IPS-11a (cell line): ENCODE measurements around the gene NLRX1.
"Not testable (repeated sequence)": the region's sequence is repeated elsewhere in the genome, so short reads cannot be mapped to it uniquely, and the experiment has no call there.

Experiments
- H3K4me3 ChIP-seq: one replicate; pipeline ENCODE4 v1.5.1; 2013; ENCODE audit warnings: low read depth, low read length, control low read depth

NLRX1 gene

GRCh38 chr11:119205574-119206510 is 37.3 kb downstream of the NLRX1 start, which contains the start of gene CBL:
TSS of gene CBL (plus strand) at chr11:119206339. CDS start at chr11:119206418, 79 bp downstream.
- peak within 1 kb of the TSS; percentile 90 for H3K4me3 ChIP-seq

DNA sequence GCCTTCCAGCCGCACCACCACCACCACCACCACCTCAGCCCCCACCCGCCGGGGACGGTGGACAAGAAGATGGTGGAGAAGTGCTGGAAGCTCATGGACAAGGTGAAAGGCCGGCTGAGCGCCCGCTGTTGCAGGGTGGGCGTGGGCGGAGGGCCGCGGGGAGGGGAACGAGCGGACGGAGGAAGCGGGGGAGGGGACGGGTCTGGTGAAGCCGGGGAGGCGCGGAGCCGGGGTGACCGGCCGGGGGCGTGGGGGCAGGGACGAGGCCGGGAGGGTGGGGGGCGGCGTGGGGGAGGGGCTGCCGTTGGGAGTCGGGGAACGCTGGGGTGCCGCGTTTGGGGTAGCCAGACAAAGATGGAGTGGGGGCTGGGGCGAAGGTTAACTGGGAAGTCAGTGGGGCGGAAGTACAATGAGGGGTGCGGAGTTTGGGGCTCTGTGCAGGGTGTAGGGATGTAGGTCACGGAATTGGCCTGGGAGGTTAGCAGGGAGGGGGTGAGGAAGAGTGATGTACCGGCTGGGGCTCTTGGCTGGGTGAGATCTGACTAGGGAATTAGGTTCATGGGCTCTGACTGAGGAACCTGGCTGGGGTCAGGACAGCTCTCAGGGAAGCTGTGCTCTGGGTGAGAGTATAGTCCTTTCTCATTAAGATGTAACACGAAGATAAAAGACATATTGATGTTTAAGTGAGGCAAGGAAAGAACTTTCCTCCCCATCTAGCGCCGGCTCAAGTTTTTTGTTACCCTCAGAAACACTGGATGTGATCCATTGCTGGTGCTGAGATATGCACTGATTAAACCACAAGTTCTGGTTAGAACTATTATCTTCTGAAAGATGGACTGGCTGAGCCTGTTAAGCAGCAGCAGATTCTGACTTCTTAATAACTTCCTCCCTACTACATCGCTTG is 38.2 kb downstream of the NLRX1 start:
- H3K4me3 ChIP-seq, result peak overlapping the region; percentile 90

DNA sequence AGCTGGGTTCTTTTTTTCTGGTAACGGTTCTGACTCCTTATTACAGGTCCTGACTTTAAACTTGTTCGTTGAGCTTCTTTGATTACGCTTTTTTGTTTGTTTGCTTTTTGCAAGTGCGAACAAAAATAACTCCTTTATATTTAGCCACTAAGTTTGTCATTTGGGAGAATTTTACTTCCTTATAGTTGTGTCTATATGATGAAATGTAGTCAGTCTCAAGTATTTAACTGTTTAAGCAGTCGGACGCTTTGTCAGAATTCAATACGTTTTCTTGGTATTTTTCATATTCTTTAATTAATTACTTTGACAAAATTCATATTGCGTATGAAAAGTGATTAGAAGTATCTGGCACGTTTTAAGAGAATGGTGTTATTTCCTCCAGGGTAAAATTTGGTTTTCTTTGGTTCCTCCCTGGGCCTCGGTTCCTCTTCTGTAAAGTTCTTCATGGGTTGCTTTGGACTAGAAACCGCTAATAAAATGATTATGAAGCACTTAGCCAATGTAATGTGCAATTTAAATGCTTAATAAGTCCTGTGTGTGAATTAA is 39.0 kb downstream of the NLRX1 start:
- H3K4me3 ChIP-seq, result peak overlapping the region; percentile 90

DNA sequence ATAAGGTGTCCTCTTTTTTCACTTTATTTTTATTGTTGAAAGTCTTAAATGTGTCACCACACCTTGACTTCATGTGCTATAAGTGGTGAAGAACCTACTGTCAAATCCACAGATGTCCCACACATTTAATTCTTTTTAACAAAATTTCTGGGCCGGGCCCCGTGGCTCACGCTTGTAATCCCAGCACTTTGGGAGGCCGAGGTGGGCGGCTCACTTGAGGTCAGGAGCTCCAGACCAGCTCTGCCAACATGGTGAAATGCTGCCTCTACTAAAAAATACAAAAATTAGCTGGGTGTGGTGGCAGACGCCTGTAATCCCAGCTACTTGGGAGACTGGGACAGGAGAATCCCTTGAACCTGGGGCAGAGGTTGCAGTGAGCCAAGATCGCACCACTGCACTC is 40.7 kb downstream of the NLRX1 start:
- H3K4me3 ChIP-seq, result no peak overlapping the region

DNA sequence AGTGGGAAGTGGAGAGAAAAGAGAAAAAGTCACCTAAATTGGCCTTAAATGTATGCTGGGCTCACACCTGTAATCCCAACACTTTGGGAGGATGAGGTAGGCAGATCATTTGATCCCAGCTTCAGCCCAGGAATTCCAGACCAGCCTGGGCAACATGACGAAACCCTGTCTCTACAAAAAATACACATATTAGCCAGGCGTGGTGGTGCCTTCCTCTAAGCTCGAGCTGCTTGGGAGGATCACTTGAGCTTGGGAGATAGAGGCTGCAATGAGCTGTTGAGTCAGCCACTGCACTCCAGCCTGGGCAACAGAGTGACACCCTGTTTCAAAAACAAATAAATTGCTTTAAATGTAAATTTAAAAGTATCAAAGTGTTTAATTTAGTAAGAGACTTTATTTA is 41.5 kb downstream of the NLRX1 start:
- H3K4me3 ChIP-seq, result no peak overlapping the region

GRCh38 chr11:119218141-119218878 is 49.8 kb downstream of the NLRX1 start:
- H3K4me3 ChIP-seq, result no peak overlapping the region

GRCh38 chr11:119222308-119222707 is 53.8 kb downstream of the NLRX1 start:
- no peak overlapping the region for H3K4me3 ChIP-seq

DNA sequence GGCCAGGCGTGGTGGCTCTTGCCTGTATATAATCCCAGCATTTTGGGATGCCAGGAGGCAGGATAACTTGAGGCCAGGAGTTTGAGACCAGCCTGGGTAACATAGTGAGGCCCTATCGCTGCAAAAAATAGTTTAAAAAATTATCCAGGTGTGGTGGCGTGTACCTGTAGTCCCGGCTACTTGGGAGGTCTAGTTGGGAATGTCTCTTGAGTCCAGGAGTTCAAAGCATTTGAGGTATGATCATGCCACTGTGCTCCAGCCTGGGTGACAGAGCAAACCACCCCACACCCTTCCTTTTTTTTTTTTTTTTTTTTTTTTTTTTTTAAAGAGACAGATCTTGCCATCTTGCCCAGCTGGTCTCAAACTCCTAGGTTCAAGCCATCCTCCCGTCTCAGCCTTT is 54.4 kb downstream of the NLRX1 start:
- H3K4me3 ChIP-seq, result no peak overlapping the region

DNA sequence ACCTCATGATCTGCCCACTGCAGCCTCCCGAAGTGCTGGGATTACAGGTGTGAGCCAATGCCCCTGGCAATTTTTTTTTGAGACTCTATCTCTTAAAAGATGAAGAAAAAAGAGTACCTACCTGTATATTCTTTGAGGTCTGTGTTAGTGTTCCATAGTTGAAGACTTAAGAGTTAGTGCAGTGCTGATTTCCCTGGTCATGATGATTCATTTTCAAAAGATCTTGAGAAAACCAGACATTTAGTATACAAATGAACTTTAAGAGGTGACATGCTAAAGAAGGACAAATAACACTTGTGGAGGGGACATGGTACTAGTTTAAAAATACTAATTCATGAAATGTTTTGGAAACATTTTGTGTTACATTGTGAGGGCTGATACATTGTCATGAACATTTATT is 55.3 kb downstream of the NLRX1 start:
- H3K4me3 ChIP-seq, result no peak overlapping the region

- not testable (repeated sequence) for H3K4me3 ChIP-seq
Measured at GRCh38 chr11:119228535-119229287, 60.2 kb downstream of the NLRX1 start.

DNA sequence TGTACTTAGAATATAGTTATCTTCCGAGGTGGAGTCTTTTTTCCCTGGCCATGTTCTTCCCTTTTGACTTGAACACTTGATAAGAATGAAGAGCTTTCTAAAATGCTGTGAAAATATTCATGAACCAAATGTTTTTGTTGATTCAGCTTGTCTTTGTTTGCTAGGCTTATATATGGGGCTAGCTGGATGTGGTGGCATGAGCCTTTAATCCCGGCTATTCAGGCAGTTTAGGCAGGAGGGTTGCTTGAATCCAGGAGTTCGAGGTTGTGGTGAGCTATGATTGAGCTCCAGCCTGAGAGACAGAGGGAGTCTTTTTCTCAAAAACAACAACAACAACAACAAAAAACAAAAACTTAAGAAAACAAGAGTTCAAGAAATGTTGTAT is 60.8 kb downstream of the NLRX1 start:
- no peak overlapping the region for H3K4me3 ChIP-seq

DNA sequence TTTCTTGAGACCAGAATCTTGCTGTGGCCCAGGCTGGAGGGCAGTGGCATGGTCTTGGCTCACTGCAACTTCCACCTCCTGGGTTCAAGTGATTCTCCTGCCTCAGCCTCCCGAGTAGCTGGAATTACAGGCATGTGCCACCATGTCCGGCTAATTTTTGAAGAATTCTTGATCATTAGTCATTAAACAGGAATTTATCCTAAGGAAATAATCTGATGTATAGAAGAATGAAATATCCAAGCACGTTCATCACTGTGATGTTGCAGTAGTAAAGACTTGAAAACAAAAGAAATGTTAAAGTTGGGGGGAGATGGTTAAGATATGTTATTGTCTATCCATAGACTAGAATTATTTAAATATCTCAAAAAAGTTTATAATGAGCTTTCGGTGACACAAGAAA is 61.2 kb downstream of the NLRX1 start:
- H3K4me3 ChIP-seq, result no peak overlapping the region
